Esophagus muscularis mucosa (tissue), 4 donors: ENCODE measurements around the gene WSCD2. TPM values are rescaled to one million over a fixed set of nuclear protein-coding genes. Genes with fewer than 3 reads are reported as not detected.

Experiments used
- DNase-seq: peaks from one replicate; pipeline ENCODE4 v3.0.0-alpha.2; 2017; ENCODE audit errors: extremely low spot score
- H3K27ac ChIP-seq, 4 donors: fragments of 200-600 bp; sonication (generic); replicated peaks in 1 of 4; 1 replicate in 3 of 4; 2 replicates in 1 of 4; pipeline ENCODE4 v1.5.1; 2016 to 2019; ENCODE audit warnings: mild to moderate bottlenecking in 1 of 4
- H3K27me3 ChIP-seq, 4 donors: fragments of 200-600 bp; sonication (generic); one replicate each; pipeline versions ENCODE4 v1.5.1 to v1.6.0; 2016 to 2019
- H3K36me3 ChIP-seq, 4 donors: fragments of 200-600 bp; sonication (generic); one replicate each; pipeline ENCODE4 v1.5.1; 2016 to 2019
- H3K4me1 ChIP-seq, 4 donors: fragments of 200-600 bp; sonication (generic); one replicate each; pipeline ENCODE4 v1.5.1; 2016 to 2019
- H3K4me3 ChIP-seq, 4 donors: fragments of 200-600 bp; sonication (generic); 1 replicate in 2 of 4; 2 replicates in 2 of 4; pipeline ENCODE4 v1.5.1; 2016 to 2019; ENCODE audit warnings: mild to moderate bottlenecking in 4 of 4, moderate library complexity in 1 of 4
- H3K9me3 ChIP-seq, 4 donors: fragments of 200-600 bp; sonication (generic); 1 replicate in 3 of 4; 2 replicates in 1 of 4; pipeline ENCODE4 v1.5.1; 2016 to 2019
- CTCF ChIP-seq, 3 experiments: fragments of 200-600 bp in 2 of 3; fragments of 450-650 bp in 1 of 3; sonication (generic) in 2 of 3; IDR thresholded peaks; one replicate each; pipeline ENCODE4 v1.5.1; 2017 to 2019; ENCODE audit warnings: antibody characterized with exemption in 3 of 3, mild to moderate bottlenecking in 2 of 3, moderate library complexity in 1 of 3
- EP300 ChIP-seq: sonication (generic); formaldehyde crosslinking; IDR thresholded peaks from one replicate; pipeline ENCODE4 v1.6.1; 2017; ENCODE audit warnings: antibody characterized with exemption
- POLR2A ChIP-seq: fragments of 450-650 bp; IDR thresholded peaks from one replicate; pipeline ENCODE4 v1.6.1; 2017; ENCODE audit warnings: antibody characterized with exemption, moderate library complexity, mild to moderate bottlenecking, low read depth
- POLR2AphosphoS5 ChIP-seq, 2 donors: sonication (generic); formaldehyde crosslinking; IDR thresholded peaks; one replicate each; pipeline ENCODE4 v1.6.1; 2017; ENCODE audit warnings: antibody characterized with exemption in 2 of 2
- WGBS: methylation state at CpG from one replicate; pipeline ENCODE4 v1.1.5; 2018; 5-methylcytosine and 5-hydroxymethylcytosine counted together
- intact Hi-C: fragments of 100-400 bp; cut with DNase I; formaldehyde crosslinking; loops from one replicate; pipeline ENCODE4 v1.15.1; 2023
- total RNA-seq, 4 donors: library from RNA; depleted of rRNA; stranded (reverse); fragments of >200 nt; gene quantifications; one replicate each; pipeline versions ENCODE4 v1.1.0 to v1.2.1, GENCODE V29; 2016

The WSCD2 gene
- total RNA-seq, 4 donors from 2014 or later: 24.7 to 47.9 (median 30.4) TPM

- intact Hi-C loops: no loop called here
- Histone ChIP-seq H3K36me3 (peaks cover 0 to 65% (median 32%) of the 10 kb centered on the region in 4 donors), H3K9me3 (no peaks in the 10 kb centered on the region), H3K4me3 (no peak overlapping the region), H3K27me3 (no peaks in the 10 kb centered on the region), H3K4me1 (no peaks in the 10 kb centered on the region), H3K27ac (no peak overlapping the region)
- no peak for DNase-seq
- 55% methylated on average over 4 of the region's 4 CpGs for WGBS
- TF ChIP-seq POLR2AphosphoS5 (IDR thresholded peaks at IDR 0.05) (no peak), EP300 (no peak), CTCF (IDR thresholded peaks at IDR 0.05) (no peak), POLR2A (no peak)
Measured at GRCh38 chr12:108228746-108229145, 99.7 kb downstream of the WSCD2 start.

DNA sequence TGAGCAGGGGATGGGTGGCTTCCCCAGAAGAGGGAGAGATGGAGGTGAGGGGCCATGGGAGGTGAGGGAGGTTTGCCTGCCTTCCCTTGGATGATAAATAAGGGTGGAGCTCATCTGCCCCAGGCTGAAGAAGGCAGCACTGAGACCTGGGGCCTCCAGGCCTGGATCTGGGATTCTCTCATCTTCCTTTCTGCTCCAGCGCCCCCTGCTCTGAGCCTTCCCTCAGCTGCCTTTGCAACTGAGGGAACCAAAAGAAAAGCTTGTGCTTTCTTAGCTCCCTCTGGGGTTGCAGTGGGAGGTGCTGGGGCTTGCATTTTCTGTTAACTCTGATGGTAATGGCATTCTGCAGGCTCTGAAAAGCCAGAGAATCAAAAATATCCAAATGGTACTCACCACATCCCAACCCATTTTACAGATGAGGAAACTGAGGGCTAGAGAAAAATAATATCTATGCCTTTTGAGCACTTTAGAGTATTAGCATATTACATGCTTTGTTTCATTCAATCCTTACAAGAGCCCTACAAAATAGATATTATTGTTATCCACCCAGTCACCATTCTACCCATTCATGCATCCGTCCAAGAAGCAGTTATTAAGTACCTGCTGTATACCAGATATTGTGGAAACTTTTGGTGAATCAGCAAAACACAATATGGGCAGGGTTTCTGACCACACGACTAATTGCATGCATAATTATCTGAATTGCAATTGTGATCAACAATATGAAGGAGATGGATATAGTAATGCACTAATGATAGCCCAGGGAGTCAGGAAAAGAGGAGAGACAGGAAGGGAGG is 102.2 kb downstream of the WSCD2 start:
- Histone ChIP-seq H3K4me1 (no peaks in the 10 kb centered on the region), H3K4me3 (no peak overlapping the region), H3K36me3 (peaks cover 0 to 52% (median 18%) of the 10 kb centered on the region in 4 donors), H3K9me3 (no peaks in the 10 kb centered on the region), H3K27ac (no peak overlapping the region), H3K27me3 (no peaks in the 10 kb centered on the region)
- TF ChIP-seq POLR2A (no peak), EP300 (no peak), CTCF (IDR thresholded peaks at IDR 0.05) (no peak), POLR2AphosphoS5 (IDR thresholded peaks at IDR 0.05) (no peak)
- WGBS: 40% methylated on average over 3 of the region's 3 CpGs
- intact Hi-C loops: loop anchor here (10.0 kb wide), 1 partner anchor 223 kb away; no protein-coding TSS in a partner anchor
- no peak for DNase-seq

GRCh38 chr12:108231909-108232434 is 102.9 kb downstream of the WSCD2 start:
- no peak overlapping the region for H3K4me3 ChIP-seq
- WGBS: 92% methylated on average over 6 of the region's 6 CpGs
- DNase-seq: no peak
- H3K36me3 ChIP-seq: peaks cover 0 to 47% (median 15%) of the 10 kb centered on the region in 4 donors
- H3K27ac ChIP-seq: no peak overlapping the region
- intact Hi-C loops: loop anchor here (10.0 kb wide), 1 partner anchor 223 kb away; no protein-coding TSS in a partner anchor
- no peaks in the 10 kb centered on the region for H3K27me3 ChIP-seq
- H3K9me3 ChIP-seq: no peaks in the 10 kb centered on the region
- TF ChIP-seq POLR2AphosphoS5 (IDR thresholded peaks at IDR 0.05): no peak
- H3K4me1 ChIP-seq: no peaks in the 10 kb centered on the region

- Histone ChIP-seq H3K36me3 (peaks cover 0 to 46% (median 12%) of the 10 kb centered on the region in 4 donors), H3K27me3 (no peaks in the 10 kb centered on the region), H3K4me3 (no peak overlapping the region), H3K27ac (no peak overlapping the region), H3K9me3 (no peaks in the 10 kb centered on the region), H3K4me1 (no peaks in the 10 kb centered on the region)
- DNase-seq: no peak
- TF ChIP-seq POLR2A (no peak), EP300 (no peak), POLR2AphosphoS5 (IDR thresholded peaks at IDR 0.05) (no peak), CTCF (IDR thresholded peaks at IDR 0.05) (no peak)
- WGBS: 52% methylated on average over 4 of the region's 6 CpGs
- intact Hi-C loops: loop anchor here (10.0 kb wide), 1 partner anchor 222 kb away; no protein-coding TSS in a partner anchor
Measured at GRCh38 chr12:108232565-108232964, 103.5 kb downstream of the WSCD2 start.

DNA sequence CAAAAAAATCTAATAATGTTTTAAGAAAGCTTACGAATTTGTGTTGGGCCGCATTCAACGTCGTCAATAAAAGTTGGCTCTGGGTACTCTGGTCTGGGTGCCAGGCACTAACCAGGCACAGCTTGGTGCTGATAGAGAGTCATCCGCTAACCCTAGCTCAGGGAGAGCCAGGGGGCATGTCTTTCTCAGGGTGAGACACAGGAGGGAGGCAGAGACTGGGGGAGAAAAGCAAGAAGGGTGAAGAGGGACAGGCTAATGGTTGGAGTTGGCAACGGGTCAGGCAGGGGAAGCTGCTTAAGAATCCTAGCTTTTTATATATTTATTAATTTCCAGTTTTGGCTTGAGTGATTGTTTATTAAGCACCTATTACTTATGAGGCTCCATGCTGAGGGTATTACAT is 105.1 kb downstream of the WSCD2 start:
- Histone ChIP-seq H3K36me3 (peaks cover 0 to 43% (median 16%) of the 10 kb centered on the region in 4 donors), H3K4me1 (no peaks in the 10 kb centered on the region), H3K4me3 (no peak overlapping the region), H3K27me3 (no peaks in the 10 kb centered on the region), H3K9me3 (no peaks in the 10 kb centered on the region), H3K27ac (no peak overlapping the region)
- no peak for DNase-seq
- TF ChIP-seq POLR2AphosphoS5 (IDR thresholded peaks at IDR 0.05) (no peak), CTCF (IDR thresholded peaks at IDR 0.05) (peak in 1 of 3 experiments; percentile 32), POLR2A (no peak), EP300 (no peak)
- intact Hi-C loops: loop anchor here (10.0 kb wide), 1 partner anchor 221 kb away; no protein-coding TSS in a partner anchor
- WGBS: 81% methylated on average over 6 of the region's 6 CpGs
